Activated CD4-positive, CD25-positive, alpha-beta regulatory T cell treated with anti-CD3 and anti-CD28 coated beads, Interleukin-2, amount 50 U/mL, for 24 hours (primary cell): Measurements from ENCODE around the gene PPFIA1.

Source experiments
- ATAC-seq, 2 donors: fragments of 150-1000 bp; cut with Tn5 transposase; one replicate each; pipeline ENCODE4 v1.10.0; 2021; ENCODE audit warnings: mild to moderate bottlenecking in 1 of 2, moderate library complexity in 1 of 2

PPFIA1 gene

GRCh38 chr11:70298243-70298915, 27.9 kb downstream of the PPFIA1 start:
- ATAC-seq, result no peak

GRCh38 chr11:70299636-70300035, 29.1 kb downstream of the PPFIA1 start:
- no peak for ATAC-seq

GRCh38 chr11:70301191-70301590, 30.7 kb downstream of the PPFIA1 start:
- no peak for ATAC-seq

- no peak for ATAC-seq
Measured at GRCh38 chr11:70301721-70302418, 31.4 kb downstream of the PPFIA1 start.

GRCh38 chr11:70302419-70302752, 31.9 kb downstream of the PPFIA1 start:
- no peak for ATAC-seq

GRCh38 chr11:70303070-70303469, 32.6 kb downstream of the PPFIA1 start:
- no peak for ATAC-seq

GRCh38 chr11:70304208-70304603, 33.7 kb downstream of the PPFIA1 start:
- ATAC-seq, result no peak

GRCh38 chr11:70305501-70305900, 35.0 kb downstream of the PPFIA1 start:
- ATAC-seq, result no peak

GRCh38 chr11:70306586-70307033, 36.1 kb downstream of the PPFIA1 start:
- ATAC-seq, result no peak

- no peak for ATAC-seq
Measured at GRCh38 chr11:70307176-70307575, 36.7 kb downstream of the PPFIA1 start.

- no peak for ATAC-seq
Measured at GRCh38 chr11:70311616-70312015, 41.1 kb downstream of the PPFIA1 start.

- ATAC-seq, result no peak
Measured at GRCh38 chr11:70312401-70313357, 42.2 kb downstream of the PPFIA1 start.

- no peak for ATAC-seq
Measured at GRCh38 chr11:70313945-70314344, 43.5 kb downstream of the PPFIA1 start.

GRCh38 chr11:70314730-70315129, 44.2 kb downstream of the PPFIA1 start:
- peak in 1 of 2 donors; percentile 20 for ATAC-seq

GRCh38 chr11:70315716-70316115, 45.2 kb downstream of the PPFIA1 start:
- ATAC-seq, result no peak

- ATAC-seq, result no peak
Measured at GRCh38 chr11:70317581-70318305, 47.3 kb downstream of the PPFIA1 start.

GRCh38 chr11:70319396-70320076, 49.0 kb downstream of the PPFIA1 start:
- no peak for ATAC-seq

- no peak for ATAC-seq
Measured at GRCh38 chr11:70322666-70323065, 52.2 kb downstream of the PPFIA1 start.

GRCh38 chr11:70323806-70324205, 53.3 kb downstream of the PPFIA1 start:
- ATAC-seq, result no peak

GRCh38 chr11:70324376-70325115, 54.1 kb downstream of the PPFIA1 start:
- ATAC-seq, result peak in 1 of 2 donors; percentile 38

- no peak for ATAC-seq
Measured at GRCh38 chr11:70325824-70326223, 55.3 kb downstream of the PPFIA1 start.
